Natural killer cell (primary cell): ENCODE results near the gene SETDB1. TPM values are rescaled to one million over a fixed set of nuclear protein-coding genes. Genes with fewer than 3 reads are reported as not detected.
A peak's percentile ranks its signal among the peaks of the same experiment; 100 is the strongest.

Experiments used
- ATAC-seq, 3 donors: fragments of 150-1000 bp in 2 of 3; fragments of 200-7000 bp in 1 of 3; cut with Tn5 transposase; 1 replicate in 1 of 3; 2 replicates in 2 of 3; pipeline ENCODE4 v1.10.0; 2021; ENCODE audit warnings: mild to moderate bottlenecking in 2 of 3, moderate library complexity in 2 of 3
- DNase-seq, 2 donors: peaks; one replicate each; pipeline versions ENCODE4 v3.0.0 to v3.0.0-alpha.2; 2013 to 2021; ENCODE audit warnings: mixed read lengths in 1 of 2
- H3K27ac ChIP-seq: one replicate; pipeline ENCODE4 v1.5.1; 2013; ENCODE audit warnings: mild to moderate bottlenecking, low read length
- H3K27me3 ChIP-seq: one replicate; pipeline ENCODE4 v1.6.1; 2013; ENCODE audit warnings: low read length; ENCODE audit not compliant: control insufficient read depth, insufficient read depth
- H3K36me3 ChIP-seq: one replicate; pipeline ENCODE4 v1.6.1; 2013; ENCODE audit warnings: low read length; ENCODE audit not compliant: control insufficient read depth, insufficient read depth
- H3K4me1 ChIP-seq: one replicate; pipeline ENCODE4 v1.6.1; 2013; ENCODE audit warnings: low read length; ENCODE audit not compliant: control insufficient read depth, insufficient read depth
- H3K4me3 ChIP-seq: one replicate; pipeline ENCODE4 v1.5.1; 2013; ENCODE audit warnings: low read length
- H3K9me3 ChIP-seq: one replicate; pipeline ENCODE4 v1.6.1; 2013; ENCODE audit warnings: low read length; ENCODE audit not compliant: control insufficient read depth, insufficient read depth
- H3K27ac Mint-ChIP-seq, 2 donors: one replicate each; pipeline ENCODE4 v1.8.0; 2022; ENCODE audit warnings: mild to moderate bottlenecking in 2 of 2, mixed read lengths in 2 of 2, moderate library complexity in 1 of 2
- H3K27me3 Mint-ChIP-seq, 2 donors: one replicate each; pipeline ENCODE4 v1.8.0; 2022; ENCODE audit warnings: low read depth in 2 of 2, mixed read lengths in 2 of 2
- H3K36me3 Mint-ChIP-seq: one replicate; pipeline ENCODE4 v1.8.0; 2022; ENCODE audit warnings: mixed read lengths
- H3K4me1 Mint-ChIP-seq, 2 donors: one replicate each; pipeline ENCODE4 v1.8.0; 2022; ENCODE audit warnings: mixed read lengths in 2 of 2
- H3K4me3 Mint-ChIP-seq: one replicate; pipeline ENCODE4 v1.8.0; 2022; ENCODE audit warnings: mild to moderate bottlenecking, moderate library complexity, mixed read lengths
- H3K9me3 Mint-ChIP-seq, 2 donors: one replicate each; pipeline ENCODE4 v1.8.0; 2022; ENCODE audit warnings: mixed read lengths in 2 of 2
- WGBS: methylation state at CpG from one replicate; pipeline ENCODE4 v1.1.7; 2013; ENCODE audit warnings: missing lambda C conversion rate; ENCODE audit not compliant: insufficient coverage; 5-methylcytosine and 5-hydroxymethylcytosine counted together
- intact Hi-C: fragments of 100-400 bp; cut with micrococcal nuclease; formaldehyde crosslinking; loops from one replicate; pipeline ENCODE4 v1.14.2; 2022
- total RNA-seq, 4 donors: library from RNA; stranded (reverse); fragments of 120-200 nt in 1 of 4; gene quantifications; one replicate each; pipeline versions ENCODE4 v1.2.3 to v1.2.4, GENCODE V29; 2013 to 2022
- TF ChIP-seq, protein P1 (sequence below): fragments of 200-600 bp; IDR thresholded peaks from one replicate; pipeline ENCODE4 v1.8.0; 2022; ENCODE audit warnings: antibody characterized with exemption

The SETDB1 gene
- total RNA-seq, 3 donors from 2014 or later (not counting 1 experiment from before 2014, with no cell fraction given) = 64.6 to 74.3 (median 70.5) TPM

- Mint-ChIP-seq H3K4me3 (no peak overlapping the region), H3K36me3 (no peaks in the 10 kb centered on the region), H3K27me3 (no peaks in the 10 kb centered on the region), H3K9me3 (no peaks in the 10 kb centered on the region), H3K27ac (no peak overlapping the region), H3K4me1 (no peaks in the 10 kb centered on the region)
- no peak for DNase-seq
- no peaks in the 10 kb centered on the region for H3K9me3 ChIP-seq
- TF ChIP-seq, protein P1, sequence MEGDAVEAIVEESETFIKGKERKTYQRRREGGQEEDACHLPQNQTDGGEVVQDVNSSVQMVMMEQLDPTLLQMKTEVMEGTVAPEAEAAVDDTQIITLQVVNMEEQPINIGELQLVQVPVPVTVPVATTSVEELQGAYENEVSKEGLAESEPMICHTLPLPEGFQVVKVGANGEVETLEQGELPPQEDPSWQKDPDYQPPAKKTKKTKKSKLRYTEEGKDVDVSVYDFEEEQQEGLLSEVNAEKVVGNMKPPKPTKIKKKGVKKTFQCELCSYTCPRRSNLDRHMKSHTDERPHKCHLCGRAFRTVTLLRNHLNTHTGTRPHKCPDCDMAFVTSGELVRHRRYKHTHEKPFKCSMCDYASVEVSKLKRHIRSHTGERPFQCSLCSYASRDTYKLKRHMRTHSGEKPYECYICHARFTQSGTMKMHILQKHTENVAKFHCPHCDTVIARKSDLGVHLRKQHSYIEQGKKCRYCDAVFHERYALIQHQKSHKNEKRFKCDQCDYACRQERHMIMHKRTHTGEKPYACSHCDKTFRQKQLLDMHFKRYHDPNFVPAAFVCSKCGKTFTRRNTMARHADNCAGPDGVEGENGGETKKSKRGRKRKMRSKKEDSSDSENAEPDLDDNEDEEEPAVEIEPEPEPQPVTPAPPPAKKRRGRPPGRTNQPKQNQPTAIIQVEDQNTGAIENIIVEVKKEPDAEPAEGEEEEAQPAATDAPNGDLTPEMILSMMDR = no peak
- no peak overlapping the region for H3K4me3 ChIP-seq
- H3K27me3 ChIP-seq = no peaks in the 10 kb centered on the region
- intact Hi-C loops = no loop called here
- ATAC-seq = no peak
- H3K27ac ChIP-seq = no peak overlapping the region
- H3K4me1 ChIP-seq = no peaks in the 10 kb centered on the region
- no peaks in the 10 kb centered on the region for H3K36me3 ChIP-seq
These were observed 13.5 kb upstream of the SETDB1 start for GRCh38 chr1:150912623-150913022.

DNA sequence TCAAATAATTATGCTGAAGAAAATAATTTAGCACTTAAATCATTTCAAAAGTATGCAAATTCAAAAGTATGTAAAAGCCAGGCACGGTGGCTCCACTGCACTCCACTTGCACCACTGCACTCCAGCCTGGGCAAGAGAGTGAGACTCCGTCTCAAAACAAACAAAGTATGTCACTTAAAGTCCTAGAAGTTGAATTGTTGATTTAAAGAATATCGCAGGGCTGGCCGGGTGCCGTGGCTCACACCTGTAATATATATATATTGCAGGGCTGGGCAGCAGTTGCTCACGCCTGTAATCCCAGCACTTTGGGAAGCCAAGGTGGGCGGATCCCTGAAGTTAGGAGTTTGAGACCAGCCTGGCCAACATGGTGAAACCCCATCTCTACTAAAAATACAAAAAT is 8.8 kb upstream of the SETDB1 start:
- Mint-ChIP-seq H3K4me1 (peaks cover 3 to 4% of the 10 kb centered on the region in 2 donors), H3K4me3 (no peak overlapping the region), H3K36me3 (no peaks in the 10 kb centered on the region), H3K9me3 (no peaks in the 10 kb centered on the region), H3K27me3 (no peaks in the 10 kb centered on the region), H3K27ac (no peak overlapping the region)
- H3K27ac ChIP-seq = no peak overlapping the region
- WGBS = 95% methylated on average over 7 of the region's 7 CpGs
- H3K9me3 ChIP-seq = no peaks in the 10 kb centered on the region
- TF ChIP-seq, protein P1 = no peak
- H3K36me3 ChIP-seq = no peaks in the 10 kb centered on the region
- peaks cover 2% of the 10 kb centered on the region for H3K4me1 ChIP-seq
- ATAC-seq (no peak), DNase-seq (no peak)
- H3K27me3 ChIP-seq = no peaks in the 10 kb centered on the region
- intact Hi-C loops = no loop called here
- no peak overlapping the region for H3K4me3 ChIP-seq

- Mint-ChIP-seq H3K27me3 (no peaks in the 10 kb centered on the region), H3K9me3 (no peaks in the 10 kb centered on the region), H3K27ac (peak overlapping the region in 1 of 2 donors; percentile 7), H3K4me3 (peak overlapping the region; percentile 17), H3K4me1 (peaks cover 19% of the 10 kb centered on the region in 2 donors), H3K36me3 (no peaks in the 10 kb centered on the region)
- Histone ChIP-seq H3K9me3 (no peaks in the 10 kb centered on the region), H3K36me3 (peaks cover under 1% of the 10 kb centered on the region), H3K27me3 (no peaks in the 10 kb centered on the region), H3K4me3 (no peak overlapping the region), H3K4me1 (peaks cover 16% of the 10 kb centered on the region), H3K27ac (no peak overlapping the region)
- ATAC-seq (peak in 2 of 3 donors; percentile 23 to 41), DNase-seq (peak; percentile 43 to 87)
- intact Hi-C loops = loop anchor here (10.0 kb wide), 1 partner anchor 358 kb away; no protein-coding TSS in a partner anchor
- TF ChIP-seq, protein P1 = peak; percentile 75
- no CpG with 5 or more reads among the region's 2 CpGs for WGBS
These were observed 3.6 kb upstream of the SETDB1 start for GRCh38 chr1:150922519-150922975.

GRCh38 chr1:150925080-150925479 is 1.1 kb upstream of the SETDB1 start:
- Histone ChIP-seq H3K27ac (no peak overlapping the region), H3K9me3 (no peaks in the 10 kb centered on the region), H3K4me3 (peak overlapping the region; percentile 85), H3K4me1 (peaks cover 16% of the 10 kb centered on the region), H3K27me3 (no peaks in the 10 kb centered on the region), H3K36me3 (peaks cover 15% of the 10 kb centered on the region)
- peak overlapping the region; percentile 95 for H3K27ac Mint-ChIP-seq
- 71% methylated on average over 15 of the region's 23 CpGs for WGBS
- TF ChIP-seq, protein P1 = no peak
- intact Hi-C loops = loop anchor here (10.0 kb wide), 1 partner anchor 360 kb away; no protein-coding TSS in a partner anchor
- no peak for ATAC-seq
- DNase-seq = peak in 1 of 2 donors; percentile 45
- H3K4me1 Mint-ChIP-seq = peaks cover 22 to 27% of the 10 kb centered on the region in 2 donors
- no peaks in the 10 kb centered on the region for H3K9me3 Mint-ChIP-seq
- H3K4me3 Mint-ChIP-seq = peak overlapping the region; percentile 95
- H3K27me3 Mint-ChIP-seq = no peaks in the 10 kb centered on the region
- no peaks in the 10 kb centered on the region for H3K36me3 Mint-ChIP-seq
